ENCODE data around the gene TMEM52B.
"Not testable (repeated sequence)": the region's sequence is repeated elsewhere in the genome, so short reads cannot be mapped to it uniquely, and the experiment has no call there.

The TMEM52B gene

DNA sequence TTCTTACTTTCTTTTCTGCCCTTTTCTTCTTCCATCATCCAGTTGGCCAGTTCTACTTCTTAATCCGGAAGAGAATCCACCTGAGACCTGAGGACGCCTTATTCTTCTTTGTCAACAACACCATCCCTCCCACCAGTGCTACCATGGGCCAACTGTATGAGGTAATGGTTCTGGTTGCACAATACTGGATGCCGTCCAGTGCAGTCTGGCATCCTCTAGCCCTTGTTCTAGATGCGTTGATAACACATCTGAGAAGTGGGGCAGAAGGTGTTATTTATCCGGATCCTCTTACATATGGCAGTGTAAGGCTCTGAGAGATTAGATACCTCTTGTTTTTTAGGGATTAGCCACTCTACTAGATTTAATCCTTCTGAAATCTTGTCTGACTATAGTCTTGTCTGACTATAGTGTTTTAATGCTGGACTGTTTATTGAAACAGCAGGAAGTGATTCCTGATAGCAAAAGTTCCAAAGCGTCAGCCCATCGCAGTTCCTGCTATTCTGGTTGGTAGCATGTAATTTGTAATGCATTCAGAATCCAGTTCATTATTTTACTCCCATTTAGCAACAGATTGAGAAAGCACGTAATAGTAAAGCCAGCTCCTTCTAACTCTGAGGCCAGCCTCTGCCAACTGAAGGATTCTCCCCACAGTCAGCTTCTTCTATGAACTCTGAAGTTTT, 41.7 kb downstream of the TMEM52B start:
- DNase-seq: no peak
- H3K4me2 ChIP-seq (ENCODE audit: low read depth, low read length): no peak overlapping the region
- TF ChIP-seq EZH2 (optimal IDR thresholded peaks at IDR 0.05; ENCODE audit: low read depth, low read length): no peak
- TF ChIP-seq EZH2phosphoT487 (IDR thresholded peaks at IDR 0.05; ENCODE audit: low read length): no peak
- TF ChIP-seq, protein P1, sequence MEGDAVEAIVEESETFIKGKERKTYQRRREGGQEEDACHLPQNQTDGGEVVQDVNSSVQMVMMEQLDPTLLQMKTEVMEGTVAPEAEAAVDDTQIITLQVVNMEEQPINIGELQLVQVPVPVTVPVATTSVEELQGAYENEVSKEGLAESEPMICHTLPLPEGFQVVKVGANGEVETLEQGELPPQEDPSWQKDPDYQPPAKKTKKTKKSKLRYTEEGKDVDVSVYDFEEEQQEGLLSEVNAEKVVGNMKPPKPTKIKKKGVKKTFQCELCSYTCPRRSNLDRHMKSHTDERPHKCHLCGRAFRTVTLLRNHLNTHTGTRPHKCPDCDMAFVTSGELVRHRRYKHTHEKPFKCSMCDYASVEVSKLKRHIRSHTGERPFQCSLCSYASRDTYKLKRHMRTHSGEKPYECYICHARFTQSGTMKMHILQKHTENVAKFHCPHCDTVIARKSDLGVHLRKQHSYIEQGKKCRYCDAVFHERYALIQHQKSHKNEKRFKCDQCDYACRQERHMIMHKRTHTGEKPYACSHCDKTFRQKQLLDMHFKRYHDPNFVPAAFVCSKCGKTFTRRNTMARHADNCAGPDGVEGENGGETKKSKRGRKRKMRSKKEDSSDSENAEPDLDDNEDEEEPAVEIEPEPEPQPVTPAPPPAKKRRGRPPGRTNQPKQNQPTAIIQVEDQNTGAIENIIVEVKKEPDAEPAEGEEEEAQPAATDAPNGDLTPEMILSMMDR (IDR thresholded peaks at IDR 0.05; ENCODE audit: low read length): no peak
- no peaks in the 10 kb centered on the region for H4K20me1 ChIP-seq (ENCODE audit: insufficient read depth, low read length)
- no peaks in the 10 kb centered on the region for H3K9me2 ChIP-seq (replicated peaks; ENCODE audit: insufficient read depth, low read length)
- no peak overlapping the region for H2AFZ ChIP-seq (ENCODE audit: low read length)
- H3F3A ChIP-seq (ENCODE audit: insufficient read depth, low read length): no peaks in the 10 kb centered on the region
- H3K4me3 ChIP-seq (ENCODE audit: low read length): no peak overlapping the region
- H3K79me2 ChIP-seq (ENCODE audit: low read length): no peaks in the 10 kb centered on the region
- no peaks in the 10 kb centered on the region for H3K27me3 ChIP-seq (replicated peaks; ENCODE audit: insufficient read depth, low read length)
- peaks cover 2% of the 10 kb centered on the region; the same call in 1 of the 2 replicates for H3K4me1 ChIP-seq (ENCODE audit: low read length)
- H3K36me3 ChIP-seq (replicated peaks; ENCODE audit: insufficient read depth, low read length): no peaks in the 10 kb centered on the region
- no peak overlapping the region for H3K9ac ChIP-seq (ENCODE audit: low read length)
- H3K27ac ChIP-seq (ENCODE audit: low read length): no peak overlapping the region
- H3K9me3 ChIP-seq (replicated peaks; ENCODE audit: insufficient read depth, low read length): no peaks in the 10 kb centered on the region

DNA sequence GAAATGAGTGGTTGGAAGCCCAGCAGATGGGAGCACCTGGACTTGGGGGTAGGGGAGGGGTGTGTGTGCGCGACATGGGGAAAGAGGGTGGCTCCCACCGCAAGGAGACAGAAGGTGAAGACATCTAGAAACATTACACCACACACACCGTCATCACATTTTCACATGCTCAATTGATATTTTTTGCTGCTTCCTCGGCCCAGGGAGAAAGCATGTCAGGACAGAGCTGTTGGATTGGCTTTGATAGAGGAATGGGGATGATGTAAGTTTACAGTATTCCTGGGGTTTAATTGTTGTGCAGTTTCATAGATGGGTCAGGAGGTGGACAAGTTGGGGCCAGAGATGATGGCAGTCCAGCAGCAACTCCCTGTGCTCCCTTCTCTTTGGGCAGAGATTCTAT, 43.0 kb downstream of the TMEM52B start:
- Histone ChIP-seq H3K9ac (ENCODE audit: low read length) (no peak overlapping the region), H3F3A (ENCODE audit: insufficient read depth, low read length) (no peaks in the 10 kb centered on the region), H3K4me3 (ENCODE audit: low read length) (no peak overlapping the region), H3K27me3 (replicated peaks; ENCODE audit: insufficient read depth, low read length) (no peaks in the 10 kb centered on the region), H4K20me1 (ENCODE audit: insufficient read depth, low read length) (no peaks in the 10 kb centered on the region), H3K79me2 (ENCODE audit: low read length) (no peaks in the 10 kb centered on the region), H2AFZ (ENCODE audit: low read length) (no peak overlapping the region), H3K4me1 (ENCODE audit: low read length) (peaks cover 3% of the 10 kb centered on the region), H3K9me2 (replicated peaks; ENCODE audit: insufficient read depth, low read length) (no peaks in the 10 kb centered on the region), H3K9me3 (replicated peaks; ENCODE audit: insufficient read depth, low read length) (no peaks in the 10 kb centered on the region), H3K4me2 (ENCODE audit: low read depth, low read length) (no peak overlapping the region), H3K36me3 (replicated peaks; ENCODE audit: insufficient read depth, low read length) (no peaks in the 10 kb centered on the region), H3K27ac (ENCODE audit: low read length) (no peak overlapping the region)
- TF ChIP-seq EZH2 (optimal IDR thresholded peaks at IDR 0.05; ENCODE audit: low read depth, low read length) (no peak), EZH2phosphoT487 (IDR thresholded peaks at IDR 0.05; ENCODE audit: low read length) (no peak)
- TF ChIP-seq, protein P1 (IDR thresholded peaks at IDR 0.05; ENCODE audit: low read length): no peak
- no peak for DNase-seq

DNA sequence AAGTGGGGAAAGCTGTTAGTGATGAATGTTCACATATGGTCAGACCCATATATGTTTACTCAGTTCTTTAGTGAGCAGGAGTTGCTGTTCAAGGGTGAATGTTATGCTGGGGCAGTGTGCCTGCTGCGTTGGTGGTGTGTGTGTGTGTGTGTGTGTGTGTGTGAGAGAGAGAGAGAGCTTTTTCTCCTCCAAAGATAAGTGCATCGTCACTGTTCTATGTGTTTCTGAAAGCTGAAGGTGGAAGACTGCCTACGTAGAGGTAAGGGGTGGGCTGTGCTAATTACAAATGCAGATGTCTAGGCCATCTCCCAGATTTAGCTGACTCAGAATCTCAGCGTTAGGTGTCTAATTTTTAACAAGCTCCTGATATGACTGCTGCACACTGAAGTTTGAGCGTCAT, 44.4 kb downstream of the TMEM52B start:
- no peak for DNase-seq
- Histone ChIP-seq H3K4me2 (ENCODE audit: low read depth, low read length) (no peak overlapping the region), H2AFZ (ENCODE audit: low read length) (no peak overlapping the region), H3K27me3 (replicated peaks; ENCODE audit: insufficient read depth, low read length) (no peaks in the 10 kb centered on the region), H3F3A (ENCODE audit: insufficient read depth, low read length) (peaks cover 8% of the 10 kb centered on the region; the same call in 1 of the 2 replicates), H4K20me1 (ENCODE audit: insufficient read depth, low read length) (no peaks in the 10 kb centered on the region), H3K79me2 (ENCODE audit: low read length) (no peaks in the 10 kb centered on the region), H3K36me3 (replicated peaks; ENCODE audit: insufficient read depth, low read length) (no peaks in the 10 kb centered on the region), H3K9me3 (replicated peaks; ENCODE audit: insufficient read depth, low read length) (no peaks in the 10 kb centered on the region), H3K27ac (ENCODE audit: low read length) (no peak overlapping the region), H3K4me1 (ENCODE audit: low read length) (peaks cover 16% of the 10 kb centered on the region), H3K9me2 (replicated peaks; ENCODE audit: insufficient read depth, low read length) (no peaks in the 10 kb centered on the region), H3K9ac (ENCODE audit: low read length) (no peak overlapping the region), H3K4me3 (ENCODE audit: low read length) (no peak overlapping the region)
- TF ChIP-seq, protein P1 (IDR thresholded peaks at IDR 0.05; ENCODE audit: low read length): no peak
- TF ChIP-seq EZH2phosphoT487 (IDR thresholded peaks at IDR 0.05; ENCODE audit: low read length) (no peak), EZH2 (optimal IDR thresholded peaks at IDR 0.05; ENCODE audit: low read depth, low read length) (no peak)

DNA sequence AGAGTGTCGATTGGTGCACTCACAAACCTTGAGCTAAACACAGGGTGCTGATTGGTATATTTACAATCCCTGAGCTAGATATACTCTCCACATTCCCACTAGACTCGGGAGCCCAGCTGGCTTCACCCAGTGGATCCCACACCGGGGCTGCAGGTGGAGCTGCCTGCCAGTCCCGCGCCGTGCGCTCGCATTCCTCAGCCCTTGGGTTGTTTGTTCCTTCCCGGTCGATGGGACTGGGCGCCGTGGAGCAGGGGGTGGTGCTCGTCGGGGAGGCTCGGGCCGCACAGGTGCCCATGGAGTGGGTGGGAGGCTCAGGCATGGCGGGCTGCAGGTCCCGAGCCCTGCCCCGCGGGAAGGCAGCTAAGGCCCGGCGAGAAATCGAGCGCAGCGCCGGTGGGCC, 46.6 kb downstream of the TMEM52B start:
- not testable (repeated sequence) for DNase-seq; H3K36me3 ChIP-seq (replicated peaks; ENCODE audit: insufficient read depth, low read length); H3K4me3 ChIP-seq (ENCODE audit: low read length); H3K9me2 ChIP-seq (replicated peaks; ENCODE audit: insufficient read depth, low read length); H3K9ac ChIP-seq (ENCODE audit: low read length); H3K9me3 ChIP-seq (replicated peaks; ENCODE audit: insufficient read depth, low read length); H3F3A ChIP-seq (ENCODE audit: insufficient read depth, low read length); H2AFZ ChIP-seq (ENCODE audit: low read length); H4K20me1 ChIP-seq (ENCODE audit: insufficient read depth, low read length); H3K27me3 ChIP-seq (replicated peaks; ENCODE audit: insufficient read depth, low read length); H3K4me2 ChIP-seq (ENCODE audit: low read depth, low read length); H3K27ac ChIP-seq (ENCODE audit: low read length); H3K79me2 ChIP-seq (ENCODE audit: low read length)
- H3K4me1 ChIP-seq (ENCODE audit: low read length): peaks cover 19% of the 10 kb centered on the region

All from MM.1S (cell line).